IMR-90 (cell line): ENCODE results near the gene SMYD4. TPM values are rescaled to one million over a fixed set of nuclear protein-coding genes. Genes with fewer than 3 reads are reported as not detected.

ENCODE experiments used
- ATAC-seq: fragments of 200-7000 bp; cut with Tn5 transposase; 2 replicates; pipeline ENCODE4 v1.9.1; 2020; ENCODE audit warnings: low read depth, mild to moderate bottlenecking, moderate library complexity
- BruUV-seq: library from RNA; stranded (reverse); fragments of 400-500 nt; replicated peaks from 2 replicates; lab custom pipeline; 2021; lab: Mats Ljungman, UMichigan
- CTCF ChIA-PET: fragments of 300-600 bp; formaldehyde crosslinking; extraction: SDS; loops from one replicate; lab custom pipeline; 2021; ENCODE audit warnings: antibody characterized with exemption; lab: Yijun Ruan, JAX
- POLR2A ChIA-PET: fragments of 300-600 bp; sonication (Branson Sonifier 250); formaldehyde crosslinking; loops from one replicate; lab custom pipeline; 2022; ENCODE audit warnings: antibody characterized with exemption; ENCODE audit not compliant: unreplicated experiment; lab: Charles Lee
- DNase-seq: peaks from one replicate; pipeline ENCODE4 v3.0.0; 2013
- H2AFZ ChIP-seq: replicated peaks from 2 replicates; pipeline ENCODE3; 2013; ENCODE audit warnings: low read length, mild to moderate bottlenecking; ENCODE audit not compliant: poor library complexity
- H2AK5ac ChIP-seq: 2 replicates; pipeline ENCODE4 v1.6.1; 2013; ENCODE audit warnings: low read depth, low read length, inconsistent platforms
- H2AK9ac ChIP-seq: replicated peaks from 2 replicates; pipeline ENCODE3; 2013; ENCODE audit warnings: mild to moderate bottlenecking, low read depth, low read length, moderate library complexity; ENCODE audit not compliant: poor library complexity
- H2BK120ac ChIP-seq: 2 replicates; pipeline ENCODE4 v1.6.1; 2013; ENCODE audit warnings: low read depth, low read length, inconsistent platforms
- H2BK15ac ChIP-seq: 3 replicates; pipeline ENCODE4 v1.6.1; 2013; ENCODE audit warnings: low read depth, low read length, inconsistent platforms
- H2BK20ac ChIP-seq: 2 replicates; pipeline ENCODE4 v1.6.1; 2013; ENCODE audit warnings: low read depth, mild to moderate bottlenecking, inconsistent platforms, low read length, moderate library complexity
- H2BK5ac ChIP-seq: 2 replicates; pipeline ENCODE4 v1.6.1; 2013; ENCODE audit warnings: mild to moderate bottlenecking, low read depth, low read length, inconsistent platforms; ENCODE audit not compliant: poor library complexity, severe bottlenecking
- H3K14ac ChIP-seq: replicated peaks from 2 replicates; pipeline ENCODE4 v1.6.1; 2013; ENCODE audit warnings: low read depth, low read length, inconsistent platforms
- H3K18ac ChIP-seq: 2 replicates; pipeline ENCODE4 v1.6.1; 2013; ENCODE audit warnings: low read depth, low read length, control low read depth
- H3K23ac ChIP-seq: 2 replicates; pipeline ENCODE4 v1.6.1; 2013; ENCODE audit warnings: low read depth, low read length, inconsistent platforms
- H3K27ac ChIP-seq: 2 replicates; pipeline ENCODE4 v1.5.1; 2013; ENCODE audit warnings: mild to moderate bottlenecking, control low read depth, low read length; ENCODE audit not compliant: insufficient read depth
- H3K27me3 ChIP-seq: 2 replicates; pipeline ENCODE4 v1.6.1; 2013; ENCODE audit warnings: low read length; ENCODE audit not compliant: control insufficient read depth, insufficient read depth
- H3K36me3 ChIP-seq: 2 replicates; pipeline ENCODE4 v1.6.1; 2013; ENCODE audit warnings: low read length, mixed read lengths; ENCODE audit not compliant: control insufficient read depth, insufficient read depth
- H3K4ac ChIP-seq: 2 replicates; pipeline ENCODE4 v1.6.1; 2013; ENCODE audit warnings: low read depth, low read length, inconsistent platforms
- H3K4me1 ChIP-seq: 2 replicates; pipeline ENCODE4 v1.6.1; 2013; ENCODE audit warnings: low read length, mixed read lengths; ENCODE audit not compliant: control insufficient read depth, insufficient read depth
- H3K4me2 ChIP-seq: 2 replicates; pipeline ENCODE4 v1.6.1; 2013; ENCODE audit warnings: low read depth, mild to moderate bottlenecking, control low read depth, low read length, moderate library complexity
- H3K4me3 ChIP-seq: 2 replicates; pipeline ENCODE4 v1.5.1; 2013; ENCODE audit warnings: low read depth, mild to moderate bottlenecking, control low read depth, low read length, moderate library complexity; ENCODE audit not compliant: insufficient read depth
- H3K56ac ChIP-seq: 2 replicates; pipeline ENCODE4 v1.6.1; 2013; ENCODE audit warnings: low read length, inconsistent platforms; ENCODE audit not compliant: insufficient read depth; ENCODE audit errors: extremely low read depth
- H3K79me1 ChIP-seq, 2 experiments: 2 replicates each; pipeline ENCODE4 v1.6.1; 2013; ENCODE audit warnings: low read length in 2 of 2, inconsistent platforms in 1 of 2, low read depth in 1 of 2
- H3K9ac ChIP-seq: 2 replicates; pipeline ENCODE4 v1.6.1; 2013; ENCODE audit warnings: low read depth, low read length, control low read depth
- H3K9me1 ChIP-seq: 2 replicates; pipeline ENCODE4 v1.6.1; 2013; ENCODE audit warnings: low read length, inconsistent platforms; ENCODE audit not compliant: insufficient read depth
- H3K9me3 ChIP-seq: 2 replicates; pipeline ENCODE4 v1.6.1; 2013; ENCODE audit warnings: low read length; ENCODE audit not compliant: control insufficient read depth, insufficient read depth
- H4K20me1 ChIP-seq: 2 replicates; pipeline ENCODE4 v1.6.1; 2013; ENCODE audit warnings: low read length, inconsistent platforms; ENCODE audit not compliant: insufficient read depth
- H4K5ac ChIP-seq: 2 replicates; pipeline ENCODE4 v1.6.1; 2013; ENCODE audit warnings: mild to moderate bottlenecking, low read depth, low read length, control low read depth
- H4K8ac ChIP-seq, 2 experiments: 2 replicates each; pipeline ENCODE4 v1.6.1; 2013; ENCODE audit warnings: low read depth in 2 of 2, low read length in 2 of 2, control low read depth in 1 of 2, inconsistent platforms in 1 of 2
- H4K91ac ChIP-seq: 2 replicates; pipeline ENCODE4 v1.6.1; 2013; ENCODE audit warnings: low read depth, low read length, inconsistent platforms; ENCODE audit not compliant: insufficient read depth
- NFE2L2 ChIP-seq: fragments of 150-350 bp; IDR thresholded peaks from 2 replicates; pipeline ENCODE4 v1.6.1; 2016; ENCODE audit warnings: low read depth, mild to moderate bottlenecking, low read length
- RAD21 ChIP-seq: IDR thresholded peaks from 2 replicates; pipeline ENCODE4 v1.6.1; 2012; ENCODE audit warnings: low read length, improper control_type of control experiment
- RCOR1 ChIP-seq: IDR thresholded peaks from 2 replicates; pipeline ENCODE4 v1.6.1; 2012; ENCODE audit warnings: mild to moderate bottlenecking, low read length, improper control_type of control experiment; ENCODE audit not compliant: insufficient replicate concordance
- WGBS, 2 experiments: methylation state at CpG; one replicate each; pipeline versions ENCODE4 v1.1.5 to v1.1.7; 2013; ENCODE audit warnings: missing lambda C conversion rate in 2 of 2; ENCODE audit not compliant: insufficient read length in 1 of 2; ENCODE audit errors: extremely low coverage in 2 of 2; 5-methylcytosine and 5-hydroxymethylcytosine counted together
- dilution Hi-C: fragments of 300-500 bp; cut with HindIII; formaldehyde crosslinking; loops from one replicate; pipeline ENCODE4 v1.14.3; 2018; ENCODE audit warnings: low sequenced_read_pairs; ENCODE audit not compliant: unreplicated experiment
- in situ Hi-C: fragments of 300-500 bp; cut with MboI; formaldehyde crosslinking; loops from 3 replicates; pipeline ENCODE4 v1.14.3; 2019; ENCODE audit warnings: low sequenced_read_pairs, inconsistent platforms, mixed read lengths
- intact Hi-C: fragments of 100-400 bp; cut with micrococcal nuclease; formaldehyde crosslinking; loops from 2 replicates; pipeline ENCODE4 v1.10.0; 2022
- polyA plus RNA-seq, 3 experiments: library from polyadenylated mRNA; depleted of rRNA; stranded (reverse); fragments of >200 nt; gene quantifications; 2 replicates each; pipeline ENCODE4 v1.2.3, GENCODE V29; 2012; ENCODE audit warnings: low replicate concordance in 1 of 3
- total RNA-seq: library from RNA; depleted of rRNA; stranded (reverse); fragments of >200 nt; gene quantifications from 2 replicates; pipeline ENCODE4 v1.2.3, GENCODE V29; 2012
- TF ChIP-seq, protein P1 (sequence below): conservative IDR thresholded peaks from 2 replicates; pipeline ENCODE4 v1.5.1; 2012; ENCODE audit warnings: mild to moderate bottlenecking, low read depth, low read length, improper control_type of control experiment
- TF ChIP-seq, protein P2 (sequence below): fragments of 150-350 bp; IDR thresholded peaks from 2 replicates; pipeline ENCODE4 v1.6.1; 2016; ENCODE audit warnings: low read depth, mild to moderate bottlenecking, low read length, moderate library complexity, borderline replicate concordance

SMYD4 gene
- total and polyA plus RNA-seq, 2 of the 4 experiments (the other 2 are of a cell fraction), result 5.3 to 7.2 TPM

DNA sequence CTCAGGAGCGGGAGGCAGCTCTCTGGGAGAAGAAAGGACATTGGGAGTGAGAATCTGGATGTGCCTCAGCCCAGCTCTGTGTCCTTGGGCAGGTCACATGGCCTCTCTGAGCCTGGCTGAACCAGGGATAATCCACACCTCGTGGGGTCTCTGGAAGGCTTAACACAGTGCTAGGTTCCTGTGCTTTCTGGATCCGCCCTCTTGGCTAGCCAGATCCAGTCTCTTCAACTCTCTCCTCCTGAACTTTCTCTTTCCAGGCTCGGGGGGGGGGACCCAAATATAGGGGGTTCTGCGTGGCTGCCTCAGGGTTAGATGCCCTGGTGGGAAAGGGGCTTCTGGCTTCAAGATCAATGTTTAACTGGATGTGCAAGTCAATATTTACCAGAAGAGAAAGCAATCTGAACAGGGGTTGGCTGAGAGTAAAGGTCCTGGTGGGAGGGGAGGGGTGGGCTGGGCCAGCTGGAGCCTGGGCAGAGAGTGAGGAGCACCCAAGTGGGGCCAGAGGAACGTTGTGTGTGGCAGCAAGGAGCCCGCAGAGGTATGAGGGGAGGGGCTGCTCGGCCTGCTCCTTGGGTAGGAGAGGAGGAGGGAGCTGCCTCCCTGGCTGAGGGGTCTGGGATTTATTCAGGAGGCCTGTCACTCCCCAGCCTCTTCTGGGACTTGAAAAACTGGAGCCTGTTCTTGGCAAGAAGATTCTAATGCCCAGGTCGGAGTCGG lies 87.2 kb downstream of the SMYD4 start, which contains the start of gene SERPINF2:
TSS of gene SERPINF2 (plus strand) at position 501 of the 717 bp plus-strand sequence. CDS start 2,125 bp downstream, outside the sequence.
- Histone ChIP-seq H3K27ac (no peak within 1 kb of the TSS), H4K20me1 (no peaks in the 10 kb centered on the region), H3K4me1 (no peaks in the 10 kb centered on the region; the same call in 1 of the 2 replicates), H3K23ac (no peak within 1 kb of the TSS), H2AK9ac (no peak within 1 kb of the TSS), H2BK120ac (no peak within 1 kb of the TSS), H3K9me1 (no peaks in the 10 kb centered on the region), H3K56ac (no peak within 1 kb of the TSS), H3K9ac (no peak within 1 kb of the TSS), H3K18ac (no peak within 1 kb of the TSS), H4K91ac (no peak within 1 kb of the TSS), H4K8ac (no peak within 1 kb of the TSS), H2AK5ac (no peak within 1 kb of the TSS; the same call in 1 of the 2 replicates), H4K5ac (no peak within 1 kb of the TSS), H2BK15ac (no peak within 1 kb of the TSS), H2AFZ (no peak within 1 kb of the TSS), H3K27me3 (peaks cover 2% of the 10 kb centered on the region; the same call in 1 of the 2 replicates), H3K4ac (no peak within 1 kb of the TSS), H3K9me3 (no peaks in the 10 kb centered on the region), H3K79me1 (no peaks in the 10 kb centered on the region), H3K14ac (no peak within 1 kb of the TSS), H3K4me2 (no peak within 1 kb of the TSS), H3K4me3 (no peak within 1 kb of the TSS), H2BK5ac (no peak within 1 kb of the TSS), H2BK20ac (no peak within 1 kb of the TSS), H3K36me3 (peaks cover 4% of the 10 kb centered on the region)
- no TSS peak for BruUV-seq
- 31% methylated on average over 3 of the region's 10 CpGs; no CpG with 5 or more reads in 1 of the 2 experiments for WGBS, 2 experiments
- POLR2A ChIA-PET, result no interaction called here
- ATAC-seq, result no peak
- CTCF ChIA-PET, result no interaction called here
- dilution Hi-C loops (no loop called here), intact Hi-C loops (no loop called here), in situ Hi-C loops (no loop called here)
- DNase-seq, result no peak
- TF ChIP-seq NFE2L2, result no peak
- TF ChIP-seq, protein P1, sequence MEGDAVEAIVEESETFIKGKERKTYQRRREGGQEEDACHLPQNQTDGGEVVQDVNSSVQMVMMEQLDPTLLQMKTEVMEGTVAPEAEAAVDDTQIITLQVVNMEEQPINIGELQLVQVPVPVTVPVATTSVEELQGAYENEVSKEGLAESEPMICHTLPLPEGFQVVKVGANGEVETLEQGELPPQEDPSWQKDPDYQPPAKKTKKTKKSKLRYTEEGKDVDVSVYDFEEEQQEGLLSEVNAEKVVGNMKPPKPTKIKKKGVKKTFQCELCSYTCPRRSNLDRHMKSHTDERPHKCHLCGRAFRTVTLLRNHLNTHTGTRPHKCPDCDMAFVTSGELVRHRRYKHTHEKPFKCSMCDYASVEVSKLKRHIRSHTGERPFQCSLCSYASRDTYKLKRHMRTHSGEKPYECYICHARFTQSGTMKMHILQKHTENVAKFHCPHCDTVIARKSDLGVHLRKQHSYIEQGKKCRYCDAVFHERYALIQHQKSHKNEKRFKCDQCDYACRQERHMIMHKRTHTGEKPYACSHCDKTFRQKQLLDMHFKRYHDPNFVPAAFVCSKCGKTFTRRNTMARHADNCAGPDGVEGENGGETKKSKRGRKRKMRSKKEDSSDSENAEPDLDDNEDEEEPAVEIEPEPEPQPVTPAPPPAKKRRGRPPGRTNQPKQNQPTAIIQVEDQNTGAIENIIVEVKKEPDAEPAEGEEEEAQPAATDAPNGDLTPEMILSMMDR, result no peak
- TF ChIP-seq, protein P2, sequence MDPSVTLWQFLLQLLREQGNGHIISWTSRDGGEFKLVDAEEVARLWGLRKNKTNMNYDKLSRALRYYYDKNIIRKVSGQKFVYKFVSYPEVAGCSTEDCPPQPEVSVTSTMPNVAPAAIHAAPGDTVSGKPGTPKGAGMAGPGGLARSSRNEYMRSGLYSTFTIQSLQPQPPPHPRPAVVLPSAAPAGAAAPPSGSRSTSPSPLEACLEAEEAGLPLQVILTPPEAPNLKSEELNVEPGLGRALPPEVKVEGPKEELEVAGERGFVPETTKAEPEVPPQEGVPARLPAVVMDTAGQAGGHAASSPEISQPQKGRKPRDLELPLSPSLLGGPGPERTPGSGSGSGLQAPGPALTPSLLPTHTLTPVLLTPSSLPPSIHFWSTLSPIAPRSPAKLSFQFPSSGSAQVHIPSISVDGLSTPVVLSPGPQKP, result no peak
- no peak for TF ChIP-seq RAD21
- TF ChIP-seq RCOR1, result no peak
